ENCODE results near the gene MIPEP. TPM values are rescaled to one million over a fixed set of nuclear protein-coding genes. Genes with fewer than 3 reads are reported as not detected.

Gene MIPEP
- total RNA-seq: 9.5 and 11.8 TPM in 2 replicates

GRCh38 chr13:23888658-23889614 is at the start of gene MIPEP:
MIPEP (minus strand) TSS chr13:23889400; CDS start chr13:23889320, 80 bp downstream.

GRCh38 chr13:23897452-23897919 is 8.3 kb upstream of the MIPEP start, which contains the start of gene C1QTNF9B:
C1QTNF9B (minus strand) TSS chr13:23897502.

Other genes with a start within 250 kb of the MIPEP start
- not detected in 2 replicates for gene C1QTNF9B, start 8.1 kb upstream of the MIPEP start, total RNA-seq

All from cardiac ventricle fibroblast (primary cell).